IPS DF 4.7 (cell line): ENCODE results near the gene CST8.
"Not testable (repeated sequence)": the region's sequence is repeated elsewhere in the genome, so short reads cannot be mapped to it uniquely, and the experiment has no call there.

ENCODE experiments used
- DNase-seq: peaks from one replicate; pipeline ENCODE4 v3.0.0-alpha.2; 2013; ENCODE audit warnings: low spot score; ENCODE audit errors: extremely low read depth

CST8 gene, protein sequence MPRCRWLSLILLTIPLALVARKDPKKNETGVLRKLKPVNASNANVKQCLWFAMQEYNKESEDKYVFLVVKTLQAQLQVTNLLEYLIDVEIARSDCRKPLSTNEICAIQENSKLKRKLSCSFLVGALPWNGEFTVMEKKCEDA

GRCh38 chr20:23490817-23491216 lies at the start of gene CST8:
TSS of gene CST8 (plus strand) at chr20:23491117. CDS start at chr20:23491668, 551 bp downstream.
- DNase-seq, result no peak

DNA sequence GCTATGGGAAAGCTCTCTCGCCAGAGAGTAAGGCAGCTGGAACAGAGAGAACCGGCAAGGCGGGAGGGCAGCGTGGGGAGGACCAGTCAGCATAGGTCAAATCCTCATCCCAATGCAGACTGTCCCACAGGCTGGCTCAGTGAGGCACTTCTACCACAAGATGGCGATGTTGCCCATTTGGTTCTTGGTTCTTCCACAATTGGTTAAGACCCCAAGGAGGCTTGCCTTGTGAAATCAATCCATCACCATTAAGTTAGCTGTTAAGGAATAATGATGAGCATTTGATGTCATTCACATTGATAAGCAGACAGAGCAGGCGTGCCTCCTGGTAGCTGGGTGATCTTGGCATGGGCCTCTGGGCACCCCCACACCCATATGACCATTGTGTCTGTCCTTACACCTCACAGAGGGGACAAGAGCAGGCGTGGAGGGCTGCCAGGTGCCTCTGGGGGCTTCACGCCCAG lies 49.0 kb upstream of the CST8 start:
- peak; percentile 93 for DNase-seq

DNA sequence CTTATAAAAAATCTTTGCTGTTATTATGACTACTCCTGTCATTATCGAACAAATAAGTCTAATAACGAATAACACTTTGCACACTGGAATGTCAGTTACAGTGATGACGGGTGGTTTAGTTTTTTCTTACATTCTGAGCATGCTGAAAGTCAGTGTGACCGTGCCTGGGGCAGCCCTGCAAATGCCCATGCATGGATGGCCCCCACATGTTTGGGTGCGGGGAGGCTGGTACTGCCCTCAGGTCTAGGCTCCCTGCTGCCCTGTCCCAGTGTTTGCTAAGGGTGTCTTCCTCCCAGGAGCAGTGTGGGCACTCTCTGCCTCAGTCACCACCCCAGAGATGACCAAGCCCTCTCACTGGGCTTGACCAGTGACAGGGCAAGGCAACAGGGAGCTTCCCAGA lies 48.5 kb upstream of the CST8 start:
- DNase-seq, result no peak

- DNase-seq, result no peak
Measured at GRCh38 chr20:23444859-23445258, 46.1 kb upstream of the CST8 start.

DNA sequence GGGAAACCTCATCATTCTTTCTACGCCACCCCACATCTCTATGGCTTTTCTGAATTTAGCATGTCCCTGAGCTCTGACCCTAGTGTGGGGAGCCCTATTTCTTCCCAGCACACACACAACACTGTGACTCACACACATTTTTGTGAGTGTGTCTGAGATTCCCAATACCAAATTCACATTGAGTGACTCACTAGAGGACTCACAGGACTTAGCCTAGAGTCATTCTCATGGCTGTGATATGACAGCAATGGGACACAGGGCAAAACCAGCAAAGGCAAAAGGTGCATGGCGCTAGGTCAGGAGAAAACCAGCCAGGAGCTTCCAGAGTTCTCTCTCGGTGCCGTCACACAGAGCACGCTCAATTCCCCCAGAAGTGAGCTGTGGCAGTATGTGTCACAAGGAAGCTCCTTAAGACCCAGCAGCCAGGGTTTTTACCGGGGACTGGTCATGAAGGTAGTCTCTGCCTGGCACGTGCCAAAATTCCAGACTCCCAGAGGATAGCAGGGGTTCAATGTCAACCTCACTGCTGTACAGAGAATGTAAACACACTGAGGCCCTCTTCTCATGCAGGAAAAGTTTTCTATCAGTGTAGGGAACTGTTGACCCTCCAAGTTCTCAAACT lies 45.2 kb upstream of the CST8 start:
- no peak for DNase-seq

DNA sequence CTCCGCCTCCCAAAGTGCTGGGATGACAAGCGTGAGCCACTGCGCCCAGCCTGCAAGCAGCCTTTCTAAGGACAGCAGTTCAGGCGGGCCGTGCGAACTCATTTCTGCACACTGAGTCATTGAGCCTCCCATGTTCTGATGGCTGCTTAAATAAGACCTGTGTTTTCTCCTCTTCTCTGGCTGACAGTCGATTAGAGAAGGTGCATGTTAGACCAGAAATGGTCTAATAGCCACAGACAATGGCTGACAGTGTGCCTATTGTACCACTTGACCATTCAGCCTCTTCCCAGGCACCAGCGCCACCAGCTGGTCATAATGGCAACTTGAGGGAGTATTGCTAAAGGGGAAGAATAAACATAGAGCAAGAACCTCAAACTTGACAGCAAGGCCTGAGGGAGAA lies 44.4 kb upstream of the CST8 start:
- DNase-seq, result peak; percentile 49

- DNase-seq, result no peak
Measured at GRCh38 chr20:23448167-23448566, 42.8 kb upstream of the CST8 start.

GRCh38 chr20:23449421-23449820 lies 41.5 kb upstream of the CST8 start:
- no peak for DNase-seq

GRCh38 chr20:23450877-23451276 lies 40.0 kb upstream of the CST8 start:
- DNase-seq, result no peak

- DNase-seq, result no peak
Measured at GRCh38 chr20:23451956-23452487, 38.9 kb upstream of the CST8 start.

DNA sequence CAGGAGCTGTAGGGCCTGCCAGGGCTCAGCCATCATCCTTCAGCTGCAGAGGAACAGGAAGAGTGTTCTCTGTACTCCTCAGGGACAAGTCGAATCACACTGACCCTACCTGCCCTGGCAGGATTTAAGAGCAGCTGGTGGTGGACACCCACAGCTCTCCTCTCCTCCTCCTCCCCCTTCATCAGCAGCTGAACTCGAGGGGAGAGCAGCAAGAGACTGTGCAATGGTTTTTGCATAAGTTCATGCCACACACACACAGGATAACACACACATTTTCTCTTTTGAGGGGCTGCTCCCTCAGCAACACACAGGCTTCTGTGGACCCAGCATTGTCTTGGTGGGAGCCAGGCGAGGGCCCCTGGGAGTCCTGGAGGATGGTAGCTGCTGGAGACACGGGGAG lies 38.1 kb upstream of the CST8 start, which contains the start of gene CST11:
TSS of gene CST11 (minus strand) at position 101 of the 400 bp plus-strand sequence. CDS start at position 36, 65 bp downstream.
- no peak for DNase-seq

- DNase-seq, result no peak
Measured at GRCh38 chr20:23453549-23454543, 37.1 kb upstream of the CST8 start.

GRCh38 chr20:23454816-23455215 lies 36.1 kb upstream of the CST8 start:
- DNase-seq, result no peak

DNA sequence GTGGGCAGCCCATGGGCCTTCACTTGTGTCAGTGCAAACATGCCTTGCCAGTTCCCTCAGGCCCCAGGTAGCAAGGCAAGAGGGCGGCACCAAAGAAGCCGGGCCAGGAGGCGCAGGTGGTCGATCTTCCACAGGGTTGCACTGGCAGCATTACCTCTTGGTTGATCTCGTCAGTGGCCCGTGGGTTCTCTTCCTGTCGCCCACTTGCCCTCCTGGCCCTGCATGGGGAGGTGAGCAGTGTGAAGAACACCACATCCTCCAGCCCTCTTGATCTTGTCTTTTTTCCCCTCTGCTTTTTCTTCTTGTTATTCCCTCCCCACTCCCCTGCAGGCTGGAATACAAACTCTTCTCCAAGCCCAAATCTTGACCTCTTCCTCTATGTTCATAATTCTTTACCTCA lies 35.3 kb upstream of the CST8 start:
- DNase-seq, result no peak

DNA sequence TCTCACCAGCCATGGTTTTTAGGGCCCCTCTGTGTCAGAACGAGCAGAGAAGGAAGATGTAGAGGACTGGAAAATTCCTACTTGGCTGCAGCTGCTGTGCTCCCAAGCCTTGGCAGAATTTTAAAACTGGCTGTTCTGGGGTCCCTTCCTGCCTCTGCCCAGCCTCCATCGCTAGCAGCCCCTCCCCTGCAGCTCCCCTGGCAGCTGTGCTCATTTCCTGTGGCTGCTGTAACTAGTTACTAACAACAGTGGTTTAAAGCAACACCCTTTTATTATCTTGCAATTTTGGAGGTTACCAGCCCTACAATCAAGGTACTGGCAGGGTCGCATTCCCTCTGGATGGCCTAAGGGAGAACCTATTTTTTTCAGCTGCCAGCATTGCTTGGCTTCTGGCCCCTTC lies 34.5 kb upstream of the CST8 start:
- no peak for DNase-seq

GRCh38 chr20:23456873-23457272 lies 34.0 kb upstream of the CST8 start:
- DNase-seq, result no peak

- no peak for DNase-seq
Measured at GRCh38 chr20:23459461-23460150, 31.3 kb upstream of the CST8 start.

DNA sequence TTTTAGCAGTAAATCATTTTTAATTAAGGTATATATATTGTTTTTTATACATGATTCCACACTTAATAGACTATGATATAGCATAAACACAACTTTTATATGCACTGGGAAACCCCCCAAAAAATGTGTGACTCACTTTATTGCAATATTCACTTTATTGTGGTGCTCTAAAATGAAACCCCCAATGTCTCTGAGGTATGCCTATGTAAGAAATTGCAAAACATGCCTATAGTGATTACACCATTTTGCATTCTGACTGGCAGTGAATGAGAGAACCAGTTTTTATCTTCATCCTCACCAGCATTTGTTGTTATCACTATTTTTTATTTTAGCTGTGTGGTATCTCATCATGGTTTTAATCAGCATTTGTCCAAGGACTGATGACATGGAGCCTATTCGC lies 29.7 kb upstream of the CST8 start:
- DNase-seq, result no peak

DNA sequence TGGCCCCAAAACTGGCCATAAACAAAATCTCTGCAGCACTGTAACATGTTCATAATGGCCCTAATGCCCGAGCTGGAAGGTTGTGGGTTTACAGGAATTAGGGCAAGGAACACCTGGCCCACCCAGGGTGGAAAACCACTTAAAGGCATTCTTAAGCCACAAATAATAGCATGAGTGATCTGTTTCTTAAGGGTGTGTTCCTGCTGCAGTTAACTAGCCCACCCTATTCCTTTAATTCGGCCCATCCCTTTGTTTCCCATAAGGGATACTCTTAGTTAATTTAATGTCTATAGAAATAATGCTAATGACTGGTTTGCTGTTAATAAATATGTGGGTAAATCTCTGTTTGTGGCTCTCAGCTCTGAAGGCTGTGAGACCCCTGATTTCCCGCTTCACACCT lies 24.0 kb upstream of the CST8 start:
- not testable (repeated sequence) for DNase-seq

DNA sequence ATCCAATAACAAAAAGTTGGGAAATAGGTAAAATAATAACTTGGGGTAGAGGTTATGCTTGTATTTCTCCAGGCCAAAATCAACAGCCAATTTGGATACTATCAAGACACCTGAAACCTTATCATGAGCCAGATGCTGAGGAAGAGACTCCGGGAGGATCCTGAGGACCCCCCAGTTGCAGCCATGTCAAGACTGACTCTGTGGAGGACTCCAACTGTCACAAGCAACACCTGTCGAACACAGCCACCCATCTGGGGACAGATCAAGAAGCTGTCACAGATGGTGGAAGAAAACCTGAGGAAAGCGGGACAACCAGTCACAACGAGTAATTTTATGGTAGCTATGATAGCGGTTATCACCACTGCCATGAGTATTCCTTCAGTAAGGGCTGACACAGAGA lies 18.6 kb upstream of the CST8 start:
- DNase-seq, result not testable (repeated sequence)

DNA sequence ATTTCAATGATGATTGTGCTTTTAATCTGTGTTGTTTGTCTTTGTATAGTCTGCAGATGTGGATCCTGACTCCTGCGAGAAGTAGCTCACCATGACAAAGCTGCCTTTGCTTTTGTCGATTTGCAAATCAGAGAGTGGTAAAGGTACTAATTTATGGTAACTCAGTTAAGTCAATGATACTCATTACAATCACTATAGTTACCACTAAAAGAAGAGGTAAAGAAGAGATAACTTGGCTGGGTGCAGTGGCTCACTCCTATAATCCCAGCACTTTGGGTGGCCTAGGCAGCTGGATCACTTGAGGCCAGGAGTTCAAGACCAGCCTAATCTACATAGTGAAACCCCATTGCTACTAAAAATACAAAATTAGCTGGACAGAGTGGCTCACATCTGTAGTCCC lies 17.6 kb upstream of the CST8 start:
- DNase-seq, result peak; percentile 71
